ENCODE data around the gene ARHGAP26.

GRCh38 chr5:142831009-142831383 lies 60.8 kb downstream of the ARHGAP26 start:
- TF ChIP-seq CTCF (IDR thresholded peaks at IDR 0.05) (no peak), POLR2AphosphoS5 (IDR thresholded peaks at IDR 0.05; ENCODE audit: low read depth, low read length) (no peak), REST (IDR thresholded peaks at IDR 0.05; ENCODE audit: insufficient read depth in 1 of 2, low read depth in 2 of 2, low read length in 1 of 2) (no peak)
